OCI-LY7 (cell line): ENCODE measurements around the gene EVX2. TPM values are rescaled to one million over a fixed set of nuclear protein-coding genes. Genes with fewer than 3 reads are reported as not detected.

Experiments used
- BruUV-seq: library from RNA; stranded (reverse); fragments of 400-500 nt; replicated peaks from 2 replicates; lab custom pipeline; 2021; lab: Mats Ljungman, UMichigan
- CTCF ChIA-PET: fragments of 300-600 bp; sonication (Branson Sonifier 250); formaldehyde crosslinking; loops from one replicate; lab custom pipeline; 2022; ENCODE audit warnings: antibody characterized with exemption; ENCODE audit not compliant: unreplicated experiment; lab: Charles Lee
- POLR2A ChIA-PET: fragments of 300-600 bp; sonication (Branson Sonifier 250); formaldehyde crosslinking; loops from one replicate; lab custom pipeline; 2022; ENCODE audit warnings: antibody characterized with exemption; lab: Charles Lee
- DNase-seq: peaks from one replicate; pipeline ENCODE4 v3.0.0-alpha.2; 2015; ENCODE audit warnings: low spot score
- H2AFZ ChIP-seq: fragments of 200-600 bp; sonication (generic), shearing (Covaris generic); 2 replicates; pipeline ENCODE4 v1.6.1; 2014; ENCODE audit warnings: mild to moderate bottlenecking, antibody characterized with exemption, low read length, moderate library complexity
- H3K27ac ChIP-seq: fragments of 200-600 bp; sonication (generic); 2 replicates; pipeline ENCODE4 v1.5.1; 2014; ENCODE audit warnings: mixed run types, low read depth, mild to moderate bottlenecking, moderate library complexity, low read length, inconsistent platforms; ENCODE audit not compliant: poor library complexity, severe bottlenecking
- H3K36me3 ChIP-seq: fragments of 200-600 bp; sonication (generic); 2 replicates; pipeline ENCODE4 v1.6.1; 2014; ENCODE audit warnings: mild to moderate bottlenecking, antibody characterized with exemption, low read length, moderate library complexity, mixed read lengths; ENCODE audit not compliant: insufficient read depth
- H3K4me1 ChIP-seq: fragments of 200-600 bp; sonication (generic); 2 replicates; pipeline ENCODE4 v1.5.1; 2014; ENCODE audit warnings: mild to moderate bottlenecking, low read length; ENCODE audit not compliant: insufficient read depth, poor library complexity, severe bottlenecking
- H3K4me2 ChIP-seq: fragments of 200-600 bp; sonication (generic); 2 replicates; pipeline ENCODE4 v1.6.1; 2014; ENCODE audit warnings: mild to moderate bottlenecking, low read length
- H3K4me3 ChIP-seq: fragments of 200-600 bp; sonication (generic); 2 replicates; pipeline ENCODE4 v1.5.1; 2014; ENCODE audit warnings: mild to moderate bottlenecking, low read depth, low read length; ENCODE audit not compliant: poor library complexity, severe bottlenecking
- H3K79me2 ChIP-seq: fragments of 200-600 bp; sonication (generic); 2 replicates; pipeline ENCODE4 v1.6.1; 2016; ENCODE audit warnings: low read depth, mild to moderate bottlenecking, low read length, moderate library complexity, mixed read lengths; ENCODE audit not compliant: insufficient read depth
- H3K9me2 ChIP-seq: fragments of 200-600 bp; sonication (generic); 2 replicates; pipeline ENCODE4 v1.6.1; 2016; ENCODE audit warnings: mild to moderate bottlenecking, low read length, mixed read lengths; ENCODE audit not compliant: insufficient read depth
- H3K9me3 ChIP-seq: fragments of 200-600 bp; sonication (generic); 2 replicates; pipeline ENCODE4 v1.6.1; 2014; ENCODE audit warnings: mild to moderate bottlenecking, mixed run types, low read length, mixed read lengths
- H4K20me1 ChIP-seq: fragments of 200-600 bp; sonication (generic); 2 replicates; pipeline ENCODE4 v1.6.1; 2014; ENCODE audit warnings: mild to moderate bottlenecking, antibody characterized with exemption, low read length, moderate library complexity, mixed read lengths; ENCODE audit not compliant: insufficient read depth
- CTCF ChIP-seq: fragments of 200-600 bp; sonication (generic); conservative IDR thresholded peaks from 2 replicates; pipeline ENCODE4 v1.5.1; 2014; ENCODE audit warnings: mild to moderate bottlenecking, antibody characterized with exemption, low read length, moderate library complexity, mixed read lengths
- EZH2phosphoT487 ChIP-seq: fragments of 200-600 bp; sonication (generic); IDR thresholded peaks from 2 replicates; pipeline ENCODE4 v1.6.1; 2018; ENCODE audit warnings: low read depth, borderline replicate concordance, mild to moderate bottlenecking, mixed run types, antibody characterized with exemption, low read length, moderate library complexity, mixed read lengths
- intact Hi-C: fragments of 100-400 bp; cut with micrococcal nuclease; formaldehyde crosslinking; loops from one replicate; pipeline ENCODE4 v1.10.0; 2022; ENCODE audit not compliant: unreplicated experiment
- total RNA-seq, 2 experiments: library from RNA; depleted of rRNA in 1 of 2; stranded (reverse); fragments of >200 nt in 1 of 2; shearing (Covaris generic) in 1 of 2; gene quantifications; 2 replicates each; pipeline ENCODE4 v1.2.3, GENCODE V29; 2014 to 2022

The EVX2 gene
- total RNA-seq, 2 experiments from 2014 or later = not detected

- CTCF ChIA-PET = no interaction called here
- H4K20me1 ChIP-seq = no peaks in the 10 kb centered on the region
- BruUV-seq = no TSS peak
- no peak within 1 kb of the TSS for H3K4me3 ChIP-seq
- TF ChIP-seq EZH2phosphoT487 (no peak), CTCF (no peak)
- no peak for DNase-seq
- peaks cover 14% of the 10 kb centered on the region for H3K4me1 ChIP-seq
- H3K36me3 ChIP-seq = no peaks in the 10 kb centered on the region
- intact Hi-C loops = no loop called here
- no peak within 1 kb of the TSS for H2AFZ ChIP-seq
- no peaks in the 10 kb centered on the region for H3K79me2 ChIP-seq
- POLR2A ChIA-PET = no interaction called here
- H3K9me2 ChIP-seq = no peaks in the 10 kb centered on the region
- no peaks in the 10 kb centered on the region for H3K9me3 ChIP-seq
- H3K27ac ChIP-seq = no peak within 1 kb of the TSS
- no peak within 1 kb of the TSS for H3K4me2 ChIP-seq
Observed at GRCh38 chr2:176099728-176100546, 16.2 kb upstream of the EVX2 start, which contains the start of gene HOXD12. TSS of gene HOXD12 (plus strand) at chr2:176099795. CDS start at chr2:176099802, 7 bp downstream.

GRCh38 chr2:176099159-176099727 is 15.5 kb upstream of the EVX2 start:
- POLR2A ChIA-PET = no interaction called here
- Histone ChIP-seq H3K27ac (no peak overlapping the region), H3K4me2 (no peak overlapping the region), H2AFZ (no peak overlapping the region), H3K4me1 (peaks cover 14% of the 10 kb centered on the region), H3K79me2 (no peaks in the 10 kb centered on the region), H3K9me2 (no peaks in the 10 kb centered on the region), H3K36me3 (no peaks in the 10 kb centered on the region), H4K20me1 (no peaks in the 10 kb centered on the region), H3K4me3 (no peak overlapping the region), H3K9me3 (no peaks in the 10 kb centered on the region)
- no peak for DNase-seq
- intact Hi-C loops = no loop called here
- CTCF ChIA-PET = no interaction called here
- no peak for TF ChIP-seq EZH2phosphoT487
- BruUV-seq = no TSS peak

GRCh38 chr2:176098366-176099158 is 14.8 kb upstream of the EVX2 start:
- H3K27ac ChIP-seq = no peak overlapping the region
- H2AFZ ChIP-seq = no peak overlapping the region
- H3K4me3 ChIP-seq = no peak overlapping the region
- H3K79me2 ChIP-seq = no peaks in the 10 kb centered on the region
- peak overlapping the region; percentile 81; the same call in 1 of the 2 replicates for H3K4me2 ChIP-seq
- DNase-seq = no peak
- BruUV-seq = no TSS peak
- no peaks in the 10 kb centered on the region for H3K36me3 ChIP-seq
- H3K9me2 ChIP-seq = no peaks in the 10 kb centered on the region
- H3K9me3 ChIP-seq = no peaks in the 10 kb centered on the region
- TF ChIP-seq CTCF = no peak
- TF ChIP-seq EZH2phosphoT487 = no peak
- CTCF ChIA-PET = no interaction called here
- no peaks in the 10 kb centered on the region for H4K20me1 ChIP-seq
- POLR2A ChIA-PET = interaction anchor here (0.5 kb wide), 1 partner anchor 409 kb away, joined by 3 read pairs; no protein-coding TSS in a partner anchor
- intact Hi-C loops = no loop called here
- peaks cover 14% of the 10 kb centered on the region for H3K4me1 ChIP-seq
